Thyroid gland (tissue), 4 donors: ENCODE data around the gene PRMT3.

Experiments
- CTCF ChIP-seq, 6 experiments: fragments of 200-600 bp in 3 of 6; fragments of 450-650 bp in 3 of 6; sonication (generic) in 3 of 6; IDR thresholded peaks; one replicate each; pipeline ENCODE4 v1.5.1; 2016 to 2019; ENCODE audit warnings: antibody characterized with exemption in 6 of 6, mild to moderate bottlenecking in 2 of 6, inconsistent platforms in 1 of 6, moderate library complexity in 1 of 6
- POLR2A ChIP-seq, 2 donors: fragments of 450-650 bp; IDR thresholded peaks; one replicate each; pipeline ENCODE4 v1.6.1; 2017; ENCODE audit warnings: antibody characterized with exemption in 2 of 2, mild to moderate bottlenecking in 2 of 2, moderate library complexity in 1 of 2

GRCh38 chr11:20421946-20422345 lies 34.4 kb downstream of the PRMT3 start:
- no peak for TF ChIP-seq CTCF (IDR thresholded peaks at IDR 0.05)
- TF ChIP-seq POLR2A (IDR thresholded peaks at IDR 0.05), result no peak
